Suppressor macrophage treated with lipopolysaccharide for 4 hours (primary cell): ENCODE data around the gene HNRNPDL.
A peak's percentile ranks its signal among the peaks of the same experiment; 100 is the strongest.

Source experiments
- DNase-seq: peaks from one replicate; pipeline ENCODE4 v3.0.0-alpha.2; 2020

HNRNPDL gene

GRCh38 chr4:82381661-82382296 is 48.5 kb downstream of the HNRNPDL start:
- peak; percentile 59 for DNase-seq

DNA sequence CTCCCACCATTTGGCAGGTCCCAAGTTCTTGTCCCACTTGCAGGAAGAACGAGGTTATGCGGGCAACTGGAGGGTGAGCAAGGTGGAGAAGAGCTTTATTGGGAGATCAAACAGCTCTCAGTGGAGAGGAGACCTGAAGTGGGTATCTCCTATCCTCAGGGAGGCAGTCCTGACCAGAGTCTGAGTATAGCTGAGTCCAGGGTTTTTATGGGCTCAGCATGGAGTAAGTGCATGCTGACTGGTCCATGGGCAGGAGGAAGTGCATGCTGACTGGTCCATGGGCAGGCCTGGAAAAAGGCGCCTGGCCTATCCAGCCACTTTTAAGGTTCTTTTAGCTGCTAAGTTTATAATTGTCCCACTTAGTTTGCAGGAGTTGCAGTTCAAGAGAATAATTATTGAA is 49.0 kb downstream of the HNRNPDL start:
- DNase-seq = no peak

- DNase-seq = no peak
These were observed 49.4 kb downstream of the HNRNPDL start for GRCh38 chr4:82380831-82381230.

- DNase-seq = no peak
These were observed 49.9 kb downstream of the HNRNPDL start for GRCh38 chr4:82380344-82380743.

DNA sequence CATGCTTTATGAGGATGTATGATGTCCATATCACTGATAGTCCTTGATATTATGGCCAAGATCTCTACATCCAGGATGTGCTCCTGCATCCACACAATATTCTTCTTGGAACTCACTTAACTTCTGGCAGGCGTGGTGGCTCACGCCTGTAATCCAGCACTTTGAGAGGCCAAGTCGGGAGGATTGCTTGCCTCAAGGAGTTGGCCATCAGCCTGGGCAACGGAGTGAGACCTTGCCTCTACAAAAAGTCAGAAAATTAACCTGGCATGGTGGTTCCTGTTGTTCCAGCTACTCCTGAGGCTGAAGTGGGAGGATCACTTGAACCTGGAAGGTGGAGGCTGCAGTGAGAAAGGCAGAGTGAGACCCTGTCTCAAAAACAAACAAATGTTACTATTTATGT is 54.2 kb downstream of the HNRNPDL start:
- DNase-seq = no peak

- peak; percentile 99 for DNase-seq
These were observed 56.2 kb downstream of the HNRNPDL start, which contains the start of gene HNRNPD for GRCh38 chr4:82373816-82374625. Gene HNRNPD, minus strand, starts transcription at chr4:82373991. Its CDS starts 313 bp downstream, at chr4:82373678.

DNA sequence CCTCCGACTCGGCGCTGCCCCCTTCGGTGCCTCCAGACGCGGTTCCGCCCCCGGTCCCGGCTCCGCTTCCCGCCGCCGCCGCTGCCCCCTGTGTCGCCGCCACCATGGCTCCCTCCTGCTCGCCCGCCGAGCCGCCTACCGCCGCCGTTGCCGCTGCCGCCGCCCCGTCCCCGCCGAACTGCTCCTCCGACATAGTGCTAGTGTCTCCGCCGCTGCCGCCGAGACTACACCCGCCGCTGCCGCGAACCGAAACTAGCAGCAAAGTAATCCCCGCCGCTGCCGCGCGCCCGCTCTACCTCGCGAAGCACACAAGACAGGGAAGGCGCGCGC is 56.8 kb downstream of the HNRNPDL start:
- no peak for DNase-seq
